Measurements from ENCODE around the gene POLR1A.

GRCh38 chr2:86138736-86139625 lies 33.3 kb upstream of the POLR1A start:
- TF ChIP-seq RXRA (IDR thresholded peaks at IDR 0.05) (no peak), CTCF (IDR thresholded peaks at IDR 0.05; ENCODE audit: low read depth, low read length, missing input control) (no peak), TAF1 (conservative IDR thresholded peaks at IDR 0.05) (no peak), NR2F2 (IDR thresholded peaks at IDR 0.05) (no peak), YY1 (IDR thresholded peaks at IDR 0.05) (no peak), RAD21 (IDR thresholded peaks at IDR 0.05) (no peak), EGR1 (IDR thresholded peaks at IDR 0.05; ENCODE audit: low read depth in 2 of 2) (no peak), ZBTB33 (IDR thresholded peaks at IDR 0.05) (no peak), ATF3 (IDR thresholded peaks at IDR 0.05) (no peak), REST (IDR thresholded peaks at IDR 0.05) (no peak)
